GM18951 (cell line): ENCODE measurements around the gene SOS2.
"Not testable (repeated sequence)": the region's sequence is repeated elsewhere in the genome, so short reads cannot be mapped to it uniquely, and the experiment has no call there.

Experiments
- POLR2A ChIP-seq: IDR thresholded peaks from 4 replicates; pipeline ENCODE4 v1.6.1; 2011; ENCODE audit warnings: mild to moderate bottlenecking; ENCODE audit not compliant: insufficient read length, insufficient read depth; ENCODE audit errors: extremely low read depth
- in situ Hi-C: fragments of 300-500 bp; cut with MboI; formaldehyde crosslinking; loops from one replicate; pipeline ENCODE4 v1.12.0; 2022; ENCODE audit warnings: low sequenced_read_pairs, mixed read lengths, inconsistent platforms; ENCODE audit not compliant: unreplicated experiment

The SOS2 gene

DNA sequence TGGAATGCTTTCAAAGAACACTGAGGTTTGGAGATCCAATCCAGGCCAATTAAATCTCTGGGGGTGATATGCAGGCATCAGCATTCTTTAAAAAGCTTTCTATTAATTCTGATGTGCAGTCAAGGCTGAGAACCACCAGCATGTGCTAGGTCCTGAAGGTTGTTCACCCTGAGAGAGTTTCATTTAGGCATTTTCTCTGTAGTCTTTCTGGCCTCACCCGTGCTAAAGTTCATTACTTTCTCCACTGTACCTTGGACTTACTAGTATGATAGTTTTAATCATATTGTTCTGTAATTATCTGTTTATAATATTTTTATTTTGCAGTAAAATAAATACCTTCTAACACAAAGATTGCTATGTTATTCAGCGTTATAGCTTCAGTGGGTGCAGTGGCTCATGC lies 32.9 kb downstream of the SOS2 start:
- TF ChIP-seq POLR2A, result no peak

DNA sequence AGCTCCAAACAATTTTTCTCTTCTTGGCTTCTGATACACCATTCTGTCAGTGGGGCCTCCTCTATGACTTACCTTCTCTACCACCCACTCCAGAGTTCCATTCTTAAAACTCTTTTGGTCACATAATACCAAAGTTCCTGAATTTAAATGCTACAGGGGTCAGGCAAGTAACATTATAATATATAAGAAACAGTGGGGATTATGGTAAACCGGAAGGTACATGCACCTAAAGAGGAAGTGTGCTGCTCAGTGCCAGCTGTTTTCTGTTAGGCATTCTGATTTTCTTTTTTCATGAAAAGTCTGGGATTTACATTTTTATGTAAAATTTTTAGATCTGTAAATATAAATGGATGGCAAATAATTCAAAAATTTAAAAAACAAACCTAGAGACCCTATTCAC lies 39.9 kb downstream of the SOS2 start:
- in situ Hi-C loops, result no loop called here
- no peak for TF ChIP-seq POLR2A

More for the DNA sequence above, 32.9 kb downstream of the SOS2 start:
- in situ Hi-C loops, result no loop called here

DNA sequence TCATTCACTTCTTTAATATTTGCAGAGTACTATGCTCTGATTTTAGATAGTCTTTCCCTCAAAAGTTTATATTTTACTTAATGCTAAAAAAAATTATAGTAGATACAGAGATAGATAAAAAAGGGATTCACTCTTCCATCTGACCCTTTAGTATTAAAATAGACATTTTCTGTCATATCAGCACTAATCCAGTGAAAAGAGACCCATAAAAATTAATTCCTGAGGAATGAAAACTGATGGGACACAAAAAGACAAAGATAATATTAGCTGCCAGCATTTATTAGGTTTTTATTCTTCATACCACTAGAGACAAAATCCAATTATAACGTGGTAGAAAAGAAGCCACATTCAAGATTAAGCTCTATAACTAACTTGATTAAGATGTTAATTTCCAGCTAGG lies 45.3 kb downstream of the SOS2 start:
- in situ Hi-C loops, result no loop called here

DNA sequence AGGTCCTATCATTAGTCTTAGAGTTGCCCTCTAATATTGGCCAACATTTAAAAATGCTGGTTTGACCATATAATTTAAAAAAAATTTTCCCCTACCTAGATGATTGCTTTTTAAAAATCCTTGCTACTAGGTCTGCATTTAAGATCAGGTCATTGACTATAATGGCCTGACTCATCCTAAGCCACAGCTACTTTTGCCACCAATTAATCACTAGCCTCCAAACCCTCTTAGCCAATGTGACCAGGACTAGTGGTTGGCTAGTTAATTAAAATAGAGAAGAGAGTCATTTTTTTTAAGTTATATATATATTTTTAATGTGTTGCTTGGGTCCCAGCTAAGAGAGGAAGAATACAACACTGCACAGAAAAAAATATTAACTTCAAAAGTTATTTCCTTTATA lies 57.5 kb downstream of the SOS2 start:
- in situ Hi-C loops, result no loop called here
- no peak for TF ChIP-seq POLR2A

More for the DNA sequence above, 45.3 kb downstream of the SOS2 start:
- no peak for TF ChIP-seq POLR2A

DNA sequence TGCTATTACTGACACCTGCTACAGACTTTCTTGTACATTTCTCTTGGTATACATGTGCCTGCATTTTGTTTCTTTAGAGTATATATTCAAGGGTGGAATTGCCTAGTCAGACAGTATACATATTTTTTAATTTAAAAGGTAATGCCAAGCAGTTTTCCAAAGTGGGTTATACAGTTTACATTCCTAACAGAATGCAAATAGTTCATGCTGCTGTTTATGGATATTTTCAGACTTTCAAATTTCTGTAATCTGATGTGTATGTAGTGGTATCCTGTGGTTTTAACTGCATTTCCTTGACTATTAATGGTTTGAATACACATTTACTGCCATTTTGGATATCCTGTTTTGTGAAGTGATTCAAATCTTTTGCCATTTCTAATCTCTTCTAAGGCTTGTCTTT lies 59.5 kb downstream of the SOS2 start:
- in situ Hi-C loops, result no loop called here
- no peak for TF ChIP-seq POLR2A

DNA sequence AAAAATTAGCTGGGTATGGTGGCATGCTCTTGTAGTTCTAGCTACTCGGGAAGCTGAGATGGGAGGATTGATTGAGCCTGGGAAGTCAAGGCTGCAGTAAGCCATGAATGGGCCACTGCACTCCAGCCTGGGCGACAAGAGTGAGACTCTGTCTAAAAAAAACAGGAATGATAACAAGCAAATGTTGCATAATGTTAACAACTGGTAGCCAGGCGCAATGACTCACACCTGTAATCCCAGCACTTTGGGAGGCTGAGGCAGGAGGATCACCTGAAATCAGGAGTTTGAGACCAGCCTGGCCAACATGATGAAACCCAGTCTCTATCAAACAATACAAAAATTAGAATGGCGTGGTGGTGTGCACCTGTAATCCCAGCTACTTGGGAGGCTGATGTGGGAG lies 64.0 kb downstream of the SOS2 start:
- in situ Hi-C loops, result not testable (repeated sequence)

DNA sequence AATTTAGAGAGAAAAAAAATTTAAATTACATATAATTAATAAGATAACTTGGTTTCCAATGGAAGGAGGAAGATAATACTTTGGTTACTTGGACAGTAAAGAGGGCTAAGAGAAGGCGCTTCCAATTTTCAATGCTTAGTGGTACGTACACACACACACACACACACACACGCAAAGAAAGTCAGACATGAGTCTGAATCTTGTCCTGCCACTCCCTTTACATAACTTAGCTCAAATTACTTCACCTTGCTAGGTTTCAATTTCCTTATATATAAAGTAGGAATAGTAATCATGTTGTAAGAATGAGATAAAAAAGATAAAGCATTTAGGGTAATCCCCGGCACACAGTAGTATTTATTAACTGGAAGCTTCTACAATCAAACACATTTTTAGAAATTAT lies 75.3 kb downstream of the SOS2 start:
- in situ Hi-C loops, result no loop called here
- TF ChIP-seq POLR2A, result no peak

DNA sequence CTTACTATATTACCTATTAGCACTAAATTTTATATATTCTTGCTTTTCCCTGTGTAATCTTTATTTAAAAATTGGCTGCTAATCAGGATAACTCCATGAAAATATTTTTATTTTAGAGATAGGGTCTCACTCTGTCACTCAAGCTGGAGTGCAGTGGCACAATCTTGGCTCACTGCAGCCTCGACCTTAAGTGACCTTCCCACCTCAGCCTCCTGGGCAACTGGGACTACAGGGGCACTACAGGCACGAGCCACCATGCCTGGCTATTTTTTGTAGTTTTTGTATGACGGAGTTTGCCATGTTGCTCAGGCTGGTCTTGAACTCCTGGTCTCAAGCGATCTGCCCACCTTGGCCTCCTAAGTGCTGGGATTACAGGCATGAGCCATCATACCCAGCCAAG lies 82.6 kb downstream of the SOS2 start:
- in situ Hi-C loops, result no loop called here
- TF ChIP-seq POLR2A, result no peak

DNA sequence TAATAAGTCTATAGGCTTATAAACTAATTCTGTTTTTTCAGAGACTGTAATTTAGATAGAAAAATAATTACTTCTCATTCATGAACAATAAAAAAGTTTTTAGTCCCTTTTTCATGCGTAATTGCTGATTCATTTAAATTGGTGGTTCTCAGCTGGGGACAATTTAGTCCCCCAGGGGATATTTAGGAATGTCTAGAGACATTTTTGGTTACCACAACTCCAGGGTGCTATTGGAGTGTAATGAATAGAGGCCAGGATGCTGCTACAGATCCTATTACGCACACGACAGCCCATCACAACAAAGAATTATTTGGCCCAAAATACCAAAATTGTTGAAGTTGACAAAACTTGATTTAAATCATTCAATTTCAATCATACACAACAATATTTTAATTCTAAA lies 92.2 kb downstream of the SOS2 start:
- in situ Hi-C loops, result no loop called here
- no peak for TF ChIP-seq POLR2A

DNA sequence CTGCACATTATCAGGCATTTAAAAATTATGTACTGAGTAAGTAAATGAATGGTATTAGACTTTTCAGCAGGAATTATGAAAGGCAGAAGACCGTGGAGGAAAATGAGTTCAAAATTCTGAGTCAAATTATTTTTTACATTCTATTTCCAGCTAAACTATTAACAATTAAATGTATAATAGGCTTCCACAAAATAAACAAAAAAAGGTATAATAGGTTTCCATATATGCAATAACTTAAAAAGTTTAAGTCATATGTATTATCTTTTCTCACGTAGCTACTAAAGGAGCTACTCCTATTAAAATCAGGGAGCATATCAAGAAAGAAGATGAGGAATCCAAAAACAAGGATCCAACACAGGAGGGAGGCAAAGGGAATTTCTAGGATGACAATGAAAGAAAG lies 103.6 kb downstream of the SOS2 start:
- in situ Hi-C loops, result no loop called here
- TF ChIP-seq POLR2A, result no peak

DNA sequence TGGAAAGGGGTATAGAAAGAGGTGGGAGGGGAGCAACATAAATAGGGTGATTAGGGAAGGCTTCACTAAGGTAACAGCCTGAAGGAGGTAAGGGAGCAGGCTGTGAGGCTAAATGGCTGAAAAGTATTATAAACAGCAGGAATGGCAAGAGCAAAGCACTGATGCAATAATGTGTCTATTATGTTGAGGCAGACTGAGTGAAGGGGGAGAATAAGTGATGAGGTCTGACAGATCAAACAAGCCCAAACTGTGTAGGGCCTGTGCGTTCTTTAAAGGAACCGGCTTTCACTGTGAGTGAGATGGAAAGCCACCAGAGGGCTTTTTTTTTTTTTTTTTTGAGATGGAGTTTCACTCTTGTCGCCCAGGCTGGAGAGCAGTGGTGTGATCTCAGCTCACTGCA lies 108.3 kb downstream of the SOS2 start:
- in situ Hi-C loops, result loop anchor here (25.0 kb wide), 1 partner anchor 486 kb away; the partner anchor contains the start of gene DNAAF2

DNA sequence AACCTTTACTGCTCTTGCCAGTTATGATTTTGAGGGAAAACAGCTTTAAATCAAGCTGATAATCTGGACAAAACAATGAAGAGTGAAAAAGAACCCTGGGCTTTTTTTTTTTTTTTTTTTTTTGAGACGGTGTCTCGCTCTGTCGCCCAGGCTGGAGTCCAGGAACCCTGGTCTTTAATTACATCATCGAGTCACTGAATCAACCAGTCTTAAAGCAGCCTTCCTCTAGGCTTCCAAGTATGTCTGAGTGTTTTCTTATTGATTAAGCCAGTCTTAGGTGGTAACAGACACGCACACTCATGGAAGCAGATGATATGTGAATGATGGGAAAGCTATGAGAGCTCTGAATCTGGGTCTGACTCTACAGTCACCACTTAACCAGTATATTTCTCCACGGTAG lies 109.1 kb downstream of the SOS2 start:
- TF ChIP-seq POLR2A, result no peak
- in situ Hi-C loops, result loop anchor here (25.0 kb wide), 1 partner anchor 485 kb away; the partner anchor contains the start of gene DNAAF2

More for the DNA sequence above, 108.3 kb downstream of the SOS2 start:
- TF ChIP-seq POLR2A, result no peak

DNA sequence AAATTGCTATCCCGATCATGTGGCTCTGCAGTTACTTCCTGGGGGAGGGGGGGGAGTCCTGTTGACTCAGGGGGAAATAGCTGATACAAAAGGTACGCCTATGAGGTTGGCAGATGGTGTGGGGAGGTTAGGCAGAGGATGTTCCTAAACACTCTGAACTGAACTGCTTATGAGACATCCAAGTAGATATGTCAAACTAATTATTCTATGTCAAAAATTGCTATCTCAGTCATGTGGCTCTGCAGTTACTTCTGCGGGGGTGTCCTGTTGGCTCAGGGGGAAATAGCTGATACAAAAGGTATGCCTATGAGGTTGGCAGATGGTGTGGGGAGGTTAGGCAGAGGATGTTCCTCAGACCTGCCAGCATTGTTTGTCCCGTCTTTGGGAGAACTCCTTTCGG lies 109.9 kb downstream of the SOS2 start:
- TF ChIP-seq POLR2A, result no peak
- in situ Hi-C loops, result loop anchor here (25.0 kb wide), 1 partner anchor 484 kb away; the partner anchor contains the start of gene DNAAF2

DNA sequence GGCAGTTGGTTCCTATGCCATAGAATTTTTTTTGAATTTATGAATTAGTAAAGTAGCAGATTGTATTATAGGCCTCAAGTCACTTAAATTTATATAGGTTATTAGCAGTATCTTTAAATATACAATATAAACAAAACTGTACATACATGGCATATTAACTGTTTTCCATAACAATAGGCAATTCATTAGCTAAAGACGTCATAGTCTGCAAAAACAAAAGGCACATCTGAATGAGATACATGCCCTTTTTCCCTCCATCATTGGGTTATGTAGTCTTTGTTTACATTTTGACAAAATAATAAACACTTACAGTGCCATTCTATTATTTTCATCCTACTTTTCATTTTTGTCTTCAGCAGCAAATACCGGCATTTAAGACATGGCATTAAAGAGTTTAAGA lies 113.9 kb downstream of the SOS2 start:
- in situ Hi-C loops, result loop anchor here (25.0 kb wide), 1 partner anchor 480 kb away; the partner anchor contains the start of gene DNAAF2
- no peak for TF ChIP-seq POLR2A

DNA sequence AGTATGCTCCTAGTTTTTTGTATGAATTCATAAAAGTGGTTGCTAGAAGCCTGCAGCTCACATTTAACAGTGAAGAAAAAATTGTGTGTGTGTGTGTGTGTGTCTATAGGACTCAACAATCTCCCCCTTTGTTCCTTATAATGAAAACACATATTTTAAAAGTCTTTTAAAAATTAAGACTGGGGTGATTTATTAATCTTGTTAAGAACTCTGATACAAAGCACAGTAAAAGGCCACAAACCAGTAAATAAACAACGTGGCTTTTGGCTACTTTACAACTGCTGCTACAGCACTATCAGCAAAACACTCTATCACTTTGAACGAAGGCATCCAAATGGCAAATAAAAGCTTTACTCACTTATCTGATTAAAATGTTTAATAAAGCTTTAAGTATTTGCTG lies 114.4 kb downstream of the SOS2 start:
- in situ Hi-C loops, result loop anchor here (25.0 kb wide), 1 partner anchor 480 kb away; the partner anchor contains the start of gene DNAAF2
- TF ChIP-seq POLR2A, result no peak
